HG03457 (cell line): Measurements from ENCODE around the gene MEIOB.
"Not testable (repeated sequence)": the region's sequence is repeated elsewhere in the genome, so short reads cannot be mapped to it uniquely, and the experiment has no call there.

Source experiments
- ATAC-seq: cut with Tn5 transposase; IDR thresholded peaks from one replicate; pipeline ENCODE4 v1.9.1; 2021; ENCODE audit warnings: moderate number of reproducible peaks; ENCODE audit not compliant: unreplicated experiment

MEIOB gene

DNA sequence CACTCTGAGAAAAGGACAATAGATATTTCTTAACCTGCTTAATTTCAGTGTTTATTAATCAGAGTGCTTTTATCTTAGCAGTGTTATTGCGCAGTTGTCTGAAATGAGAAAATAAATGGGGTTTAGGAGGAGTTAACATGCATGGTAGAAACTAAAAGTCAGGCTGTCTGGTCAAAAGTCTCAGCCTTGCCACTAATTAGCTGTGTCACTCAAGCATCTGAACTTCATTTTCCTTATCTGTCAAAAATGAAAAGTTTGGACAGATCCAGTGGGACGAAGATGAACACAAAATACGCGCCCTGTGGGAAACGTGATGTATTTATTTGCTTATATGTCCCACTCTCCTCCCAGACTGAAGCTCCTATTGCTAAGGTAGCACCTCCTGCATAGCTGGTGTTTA, 6.3 kb upstream of the MEIOB start:
- ATAC-seq: no peak

DNA sequence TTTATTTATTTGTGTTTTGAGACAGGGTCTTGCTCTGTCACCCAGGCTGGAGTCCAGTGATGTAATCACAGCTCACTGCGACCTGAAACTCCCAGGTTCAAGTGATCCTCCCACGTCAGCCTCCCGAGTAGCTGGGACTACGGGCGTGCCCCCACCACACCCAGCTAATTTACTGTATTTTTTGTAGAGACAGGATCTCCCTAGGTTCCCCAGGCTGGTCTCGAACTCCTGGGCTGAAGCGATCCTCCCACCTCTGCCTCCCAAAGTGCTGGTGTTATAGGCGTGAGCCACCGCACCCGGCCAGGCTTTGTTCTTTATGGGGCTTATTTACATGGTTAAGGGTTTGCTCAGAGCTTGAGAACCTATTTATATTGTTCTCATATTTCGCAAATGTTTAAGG, 5.8 kb upstream of the MEIOB start:
- ATAC-seq: no peak

DNA sequence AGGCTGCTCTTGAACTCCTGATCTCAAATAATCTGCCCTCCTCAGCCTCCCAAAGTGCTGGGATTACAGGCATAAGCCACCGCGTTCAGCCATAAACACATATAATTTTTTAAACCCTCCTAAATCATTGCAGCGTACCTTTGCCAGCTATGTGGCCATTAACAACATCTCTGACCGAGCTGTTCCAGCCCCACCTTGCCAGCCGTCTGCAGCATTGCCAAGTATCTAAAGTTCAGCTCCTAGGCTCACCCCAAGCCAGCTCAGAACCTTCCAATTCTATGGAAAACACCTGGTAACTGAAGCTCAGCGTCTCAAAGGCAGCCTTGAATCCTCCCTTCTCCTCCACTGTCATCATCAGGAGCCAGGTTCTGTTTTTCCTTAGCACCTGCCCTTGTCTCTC, 5.1 kb upstream of the MEIOB start:
- no peak for ATAC-seq

DNA sequence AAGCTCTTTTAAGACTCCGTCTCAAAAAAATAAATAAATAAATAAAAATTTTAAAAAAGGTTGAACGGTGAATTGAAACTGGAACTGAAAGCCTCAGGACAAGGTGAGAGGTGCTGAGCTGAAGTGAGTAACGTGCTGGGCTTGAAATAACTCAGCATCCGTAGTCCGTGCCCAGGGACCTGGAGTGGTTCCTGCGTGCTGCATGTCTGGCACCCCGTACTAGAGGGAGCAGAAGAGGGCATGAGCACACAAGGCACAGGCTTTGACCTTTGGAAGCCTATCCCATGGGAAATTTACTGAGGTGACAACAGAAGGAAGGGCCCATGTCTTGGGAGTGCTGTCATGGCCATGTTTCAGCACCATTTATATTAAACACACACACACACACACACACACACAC, 4.5 kb upstream of the MEIOB start:
- ATAC-seq: no peak

DNA sequence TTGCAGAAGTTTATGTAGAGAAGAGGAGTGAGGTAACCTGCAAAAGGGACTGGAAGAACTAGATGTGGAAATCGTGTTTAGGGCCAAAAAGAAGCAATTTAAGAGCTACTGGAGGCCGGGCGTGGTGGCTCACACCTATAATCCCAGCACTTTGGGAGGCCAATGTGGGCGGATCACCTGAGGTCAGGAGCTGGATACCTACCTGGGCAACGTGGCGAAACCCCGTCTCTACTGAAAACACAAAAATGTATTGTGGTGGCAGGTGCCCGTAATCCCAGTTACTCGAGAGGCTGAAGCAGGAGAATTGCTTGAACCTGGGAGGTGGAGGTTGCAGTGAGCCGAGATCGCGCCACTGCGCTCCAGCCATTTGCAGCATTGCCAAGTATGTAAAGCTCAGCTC, 4.1 kb upstream of the MEIOB start:
- not testable (repeated sequence) for ATAC-seq

DNA sequence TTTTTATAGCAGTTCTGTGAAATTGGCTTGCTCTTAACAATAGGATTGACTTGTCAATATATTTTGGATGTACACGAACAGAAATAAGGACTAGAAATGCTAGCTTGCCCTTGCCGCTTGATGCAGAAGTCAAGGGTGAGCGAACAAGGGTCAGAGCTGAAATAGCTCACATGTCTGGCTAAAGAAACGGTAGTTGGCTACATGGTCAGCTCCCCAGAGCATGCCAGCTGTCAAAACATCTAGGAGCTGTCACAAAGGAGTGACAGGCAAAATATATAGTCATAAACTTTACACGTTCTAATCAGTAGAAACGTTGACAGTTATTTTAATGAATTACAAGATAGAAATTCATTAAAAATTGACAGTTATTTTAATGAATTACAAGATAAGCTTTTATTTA, 2.9 kb upstream of the MEIOB start:
- no peak for ATAC-seq

DNA sequence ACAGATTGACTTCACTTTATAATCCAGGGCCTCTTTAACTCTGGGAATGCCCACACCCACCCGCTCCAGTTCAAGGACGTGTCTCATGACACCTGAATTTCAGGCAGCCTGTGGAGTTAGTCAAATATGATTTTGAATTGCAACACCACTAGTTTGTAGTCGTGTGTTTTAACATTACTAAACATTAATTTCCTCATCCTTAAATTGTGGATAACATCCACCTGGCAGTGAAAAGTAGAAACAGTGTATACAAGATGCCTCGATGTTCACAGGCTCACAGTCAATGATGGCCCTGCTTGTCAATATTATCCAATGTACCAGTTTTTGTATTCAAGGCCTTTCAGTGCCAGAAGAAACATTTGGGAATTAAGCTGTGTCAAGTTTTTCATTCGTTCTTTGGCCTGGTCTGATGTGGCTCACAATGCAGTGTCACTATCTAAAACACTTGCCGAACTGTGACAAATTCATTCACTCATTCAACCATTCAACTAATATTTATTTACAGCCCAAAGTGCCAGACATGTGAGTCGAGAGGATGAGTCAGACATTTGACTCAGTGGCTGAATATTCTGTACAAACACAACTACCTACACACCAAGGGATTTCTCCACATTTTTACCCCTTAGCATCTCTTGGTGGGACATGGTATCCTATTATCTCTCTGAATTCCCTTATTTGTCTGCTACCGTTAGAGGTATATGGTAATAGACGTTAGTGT, 1.4 kb downstream of the MEIOB start:
- ATAC-seq: no peak

DNA sequence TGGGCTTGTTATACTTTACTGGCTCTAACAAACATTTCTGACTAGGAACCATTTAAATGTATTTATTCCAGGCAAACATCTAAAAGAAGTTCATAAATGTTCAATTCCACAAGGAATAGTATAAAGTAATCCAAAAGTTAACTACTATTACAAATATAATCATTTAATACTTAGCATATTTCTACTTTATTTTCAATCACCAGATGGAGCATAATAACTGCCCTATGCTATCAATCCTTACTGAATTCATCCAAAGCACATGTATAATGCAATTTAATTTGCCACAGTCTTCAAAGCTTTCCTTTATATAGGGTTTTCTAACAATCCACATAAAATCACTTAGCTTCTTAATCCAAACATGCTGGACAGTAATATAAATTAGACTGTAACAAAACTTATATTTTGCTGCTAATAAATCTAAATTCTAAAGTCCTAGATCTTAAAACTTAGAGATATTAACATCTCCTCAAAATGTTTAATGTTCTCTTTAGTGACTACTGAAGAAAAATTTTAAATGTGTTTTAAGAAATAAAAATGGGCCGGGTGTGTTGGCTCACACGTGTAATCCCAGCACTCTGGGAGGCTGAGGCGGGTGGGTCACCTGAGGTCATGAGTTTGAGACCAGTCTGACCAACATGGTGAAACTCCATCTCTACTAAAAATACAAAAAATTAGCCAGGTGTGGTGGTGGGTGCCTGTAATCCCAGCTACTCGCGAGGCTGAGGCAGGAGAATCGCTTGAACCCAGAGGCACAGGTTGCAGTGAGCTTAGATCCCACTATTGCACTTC, 5.9 kb downstream of the MEIOB start:
- ATAC-seq: no peak

DNA sequence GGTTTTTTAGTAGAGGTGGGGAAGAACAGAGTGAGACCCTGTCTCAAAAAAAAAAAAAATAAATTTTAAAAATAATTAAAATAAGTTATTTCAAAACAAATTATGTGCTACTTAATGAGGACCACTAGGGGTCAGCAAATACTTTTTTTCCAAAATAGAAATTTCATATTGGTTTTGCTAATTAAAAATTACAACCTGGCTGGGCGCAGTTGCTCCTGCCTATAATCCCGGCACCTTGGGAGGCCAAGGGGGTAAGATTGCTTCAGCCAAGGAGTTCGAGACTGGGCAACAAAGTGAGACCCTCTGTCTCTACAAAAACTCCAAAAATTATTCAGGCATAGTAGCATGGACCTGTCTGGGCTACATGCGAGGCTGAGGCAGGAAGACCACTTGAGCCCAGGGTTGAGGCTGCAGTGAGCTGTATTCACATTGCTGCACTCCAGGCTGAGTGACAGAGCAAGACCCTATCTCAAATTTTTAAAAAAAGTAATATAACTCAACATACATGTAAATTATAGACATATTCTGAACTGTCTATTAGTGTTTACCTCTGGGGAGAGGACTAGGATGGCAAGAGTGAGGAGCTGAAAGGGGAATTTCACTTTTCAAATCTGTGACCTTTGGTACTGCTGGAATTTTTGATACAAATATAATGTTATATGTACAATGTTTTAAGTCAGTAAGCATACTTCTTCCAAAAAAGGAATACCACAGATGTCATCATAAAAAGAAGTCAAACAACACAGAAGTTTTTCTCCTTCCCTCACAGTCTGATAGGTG, 8.1 kb downstream of the MEIOB start:
- no peak for ATAC-seq

DNA sequence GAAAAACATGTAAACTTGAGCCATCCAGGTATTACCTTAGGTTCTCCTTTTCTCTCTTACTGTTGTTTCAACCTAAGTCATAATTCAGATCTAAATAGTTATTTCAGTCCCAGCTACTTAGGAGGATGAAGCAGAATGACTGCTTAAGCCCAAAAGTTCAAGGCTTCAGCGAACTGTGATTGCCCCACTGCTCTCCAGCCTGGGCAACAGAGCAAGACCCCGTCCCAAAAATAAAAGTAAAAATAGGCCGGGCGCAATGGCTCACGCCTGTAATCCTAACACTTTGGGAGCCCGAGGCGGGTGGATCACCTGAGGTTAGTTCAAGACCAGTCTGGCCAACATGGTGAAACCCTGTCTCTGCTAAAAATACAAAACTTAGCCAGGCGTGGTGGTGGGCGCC, 9.6 kb downstream of the MEIOB start:
- ATAC-seq: no peak

DNA sequence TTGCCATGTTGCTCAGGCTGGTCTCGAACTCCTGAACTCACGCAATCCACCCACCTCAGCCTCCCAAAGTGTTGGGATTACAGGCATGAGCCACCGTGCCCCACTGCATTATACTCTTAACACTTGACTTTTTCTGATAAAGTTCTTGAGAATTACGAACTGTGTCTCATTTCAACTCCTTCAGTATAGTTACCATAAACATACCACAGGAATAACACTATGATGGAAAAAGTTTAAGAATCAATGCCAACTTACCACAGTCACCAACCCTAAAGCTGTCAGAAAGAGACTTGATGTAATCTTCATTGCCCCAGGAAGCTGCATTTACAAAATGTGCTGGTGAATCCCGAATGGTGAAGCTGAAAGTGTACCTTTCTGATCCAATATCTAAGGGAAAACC, 10.2 kb downstream of the MEIOB start:
- ATAC-seq: no peak

DNA sequence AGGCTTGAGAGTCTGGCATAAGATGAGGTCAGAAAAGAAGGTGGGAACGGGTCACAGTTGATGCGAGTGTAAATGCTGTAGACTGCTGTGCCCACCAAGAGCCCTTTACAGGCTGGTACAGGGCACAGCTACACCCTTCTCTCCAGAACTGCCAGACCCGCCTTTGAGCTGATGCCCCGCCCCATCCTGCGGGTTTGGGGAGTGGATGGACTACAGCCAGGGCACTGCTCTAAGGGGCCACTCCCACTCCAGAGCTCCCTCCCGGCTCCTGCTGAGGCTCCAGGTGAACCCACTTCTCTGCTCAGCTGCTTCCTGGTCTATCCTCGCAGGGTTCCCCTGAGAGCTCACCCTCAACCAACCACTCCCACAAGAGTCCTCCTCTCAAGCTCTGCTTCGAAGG, 12.3 kb downstream of the MEIOB start:
- ATAC-seq: no peak

DNA sequence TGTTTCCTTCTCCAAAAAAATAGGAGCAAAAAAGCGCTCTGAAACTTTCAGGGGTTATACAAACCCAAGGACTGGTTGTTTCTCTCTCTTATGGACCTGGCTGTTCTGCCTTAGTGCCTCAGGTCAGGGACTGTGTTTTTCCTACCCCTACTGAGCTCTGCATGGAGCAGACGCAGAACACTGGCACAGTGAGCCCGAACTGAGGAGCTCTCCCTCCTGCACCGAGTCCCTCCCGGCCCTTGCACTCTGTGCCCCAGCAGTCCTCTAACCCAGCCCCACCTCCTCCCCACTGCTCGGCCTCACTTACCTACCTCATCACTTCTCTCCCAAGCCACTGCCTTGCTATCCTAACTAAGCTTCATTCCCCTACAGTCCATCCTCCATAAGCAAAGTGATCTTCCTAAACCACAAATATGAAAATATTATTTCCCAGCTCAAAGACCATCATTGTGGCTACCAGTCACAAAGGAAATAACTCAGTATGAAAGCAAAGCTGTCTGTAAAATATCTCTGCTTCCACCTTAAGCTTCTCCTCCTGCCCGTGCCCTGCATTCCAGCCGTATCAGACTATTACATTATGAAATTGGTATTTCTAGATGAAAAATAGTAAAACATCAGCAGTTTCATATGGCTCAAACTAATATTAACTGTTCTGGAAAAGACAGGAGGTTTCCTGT, 13.6 kb downstream of the MEIOB start:
- ATAC-seq: no peak

DNA sequence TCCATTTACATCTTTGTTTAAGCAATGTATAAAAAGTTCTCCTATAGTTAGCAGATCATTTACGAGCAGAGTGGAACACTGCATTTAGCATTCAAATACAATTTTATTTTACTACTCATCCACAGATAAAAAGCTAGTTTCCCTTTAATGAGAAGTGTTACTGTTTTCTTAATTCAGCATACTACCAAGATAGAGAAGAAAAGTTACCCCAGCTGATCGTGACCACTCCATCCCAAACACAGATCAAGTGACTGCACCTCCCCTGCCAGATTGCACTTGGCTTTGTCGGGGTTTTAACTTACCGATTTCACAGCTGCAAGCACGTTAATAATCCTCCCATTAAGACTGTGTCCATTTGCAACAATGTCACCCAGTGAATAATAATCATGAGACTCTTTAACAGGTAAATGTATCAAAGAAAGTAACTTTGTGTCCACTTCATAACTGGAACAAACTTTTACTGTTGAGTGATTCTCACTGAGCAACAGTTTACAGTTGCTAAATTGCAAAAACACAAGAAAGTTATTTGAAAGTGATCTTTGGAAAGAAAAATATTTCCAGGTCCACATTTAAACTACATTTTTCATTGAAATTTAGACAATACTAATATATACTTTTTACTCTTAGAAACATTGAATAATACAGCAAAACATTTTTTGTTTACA, 14.4 kb downstream of the MEIOB start:
- ATAC-seq: no peak

DNA sequence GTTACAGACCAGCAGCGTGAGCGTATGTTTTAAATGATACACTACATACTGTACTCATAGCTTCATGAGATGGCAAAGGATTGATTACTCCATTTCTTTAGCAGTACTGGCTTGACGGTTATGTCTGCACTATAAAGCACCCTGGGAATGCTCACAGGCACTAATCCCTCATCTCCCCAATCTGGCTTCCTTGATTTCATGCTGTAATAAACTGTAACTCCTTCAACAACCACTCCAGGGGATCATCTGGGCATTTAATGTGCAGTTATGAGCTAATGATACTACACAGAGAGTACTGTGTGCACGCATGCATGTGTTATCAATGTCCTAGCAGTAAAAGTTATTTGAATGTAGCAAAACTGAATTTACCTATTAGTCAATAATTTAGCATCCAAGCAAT, 20.2 kb downstream of the MEIOB start:
- ATAC-seq: no peak

DNA sequence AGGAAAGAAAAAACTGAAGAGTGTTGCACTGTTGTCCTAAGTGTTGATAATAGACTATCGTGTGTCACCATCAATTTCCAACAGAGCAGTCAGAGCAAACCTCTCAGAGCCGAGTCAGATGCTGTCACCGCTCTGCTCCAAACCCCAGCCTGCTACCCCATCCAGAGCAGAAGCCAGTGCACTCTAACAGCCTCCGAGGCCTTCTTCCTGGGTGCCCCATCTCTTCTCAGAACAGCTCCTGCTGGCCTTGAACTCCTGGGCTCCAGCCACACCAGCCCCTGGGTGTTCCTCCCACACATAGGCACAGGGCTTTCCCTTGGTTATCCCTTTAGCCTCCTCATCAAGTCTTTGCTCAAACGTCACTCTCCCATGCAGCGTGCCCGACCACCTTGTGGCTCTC, 21.0 kb downstream of the MEIOB start:
- no peak for ATAC-seq

DNA sequence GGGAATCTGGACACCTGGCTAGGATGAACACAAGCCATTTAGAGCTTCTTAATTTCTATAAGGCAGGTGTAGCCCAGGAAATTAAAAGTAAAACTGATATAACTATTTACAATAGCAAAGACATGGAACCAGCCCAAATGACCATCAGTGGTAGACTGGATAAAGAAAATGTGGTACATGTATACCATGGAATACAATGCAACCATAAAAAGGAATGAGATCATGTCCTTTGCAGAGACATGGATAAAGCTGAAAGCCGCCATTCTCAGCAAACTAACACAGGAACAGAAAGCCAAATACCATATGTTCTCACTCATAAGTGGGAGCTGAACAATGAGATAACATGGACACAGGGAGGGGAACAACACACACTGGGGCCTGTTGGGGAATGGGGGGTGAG, 25.5 kb downstream of the MEIOB start:
- no peak for ATAC-seq

DNA sequence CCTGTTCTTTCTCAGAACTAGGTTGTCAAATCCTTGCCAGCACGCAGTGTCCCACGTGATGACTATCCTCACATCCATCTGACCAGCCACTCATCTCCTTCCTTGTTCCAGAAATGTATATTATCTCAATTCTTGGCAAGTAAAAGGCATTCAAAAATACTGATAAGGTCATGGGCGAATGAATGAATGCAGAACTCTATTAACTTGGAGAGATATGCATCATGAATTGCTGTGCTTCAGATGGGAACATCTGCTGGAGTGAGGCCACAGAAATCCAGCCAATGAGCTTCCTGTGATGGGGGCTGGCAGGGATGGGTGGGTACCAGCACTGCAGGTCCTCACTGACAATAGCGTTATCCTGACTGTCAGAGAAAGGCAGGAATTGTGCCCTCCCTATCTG, 26.0 kb downstream of the MEIOB start:
- no peak for ATAC-seq

DNA sequence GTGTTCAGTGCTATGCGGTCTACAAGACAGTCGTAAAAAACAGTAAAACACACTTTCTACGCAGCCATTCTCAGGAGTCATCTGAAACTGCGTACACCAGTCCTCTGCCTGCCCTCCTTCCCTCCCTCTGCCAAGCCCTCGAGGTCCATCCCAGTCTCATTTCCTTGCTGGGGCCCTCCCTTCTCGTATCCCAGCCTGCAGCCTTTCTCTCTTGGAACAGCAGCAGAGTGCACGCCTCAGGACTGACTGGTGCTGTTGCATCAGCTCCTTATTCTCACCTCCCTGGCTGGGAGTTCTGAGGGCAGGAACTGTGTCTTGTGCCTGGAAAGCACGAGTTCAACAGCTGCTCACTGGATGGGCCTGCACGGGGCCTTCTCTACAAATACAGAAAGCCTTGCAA, 32.4 kb downstream of the MEIOB start:
- ATAC-seq: no peak

DNA sequence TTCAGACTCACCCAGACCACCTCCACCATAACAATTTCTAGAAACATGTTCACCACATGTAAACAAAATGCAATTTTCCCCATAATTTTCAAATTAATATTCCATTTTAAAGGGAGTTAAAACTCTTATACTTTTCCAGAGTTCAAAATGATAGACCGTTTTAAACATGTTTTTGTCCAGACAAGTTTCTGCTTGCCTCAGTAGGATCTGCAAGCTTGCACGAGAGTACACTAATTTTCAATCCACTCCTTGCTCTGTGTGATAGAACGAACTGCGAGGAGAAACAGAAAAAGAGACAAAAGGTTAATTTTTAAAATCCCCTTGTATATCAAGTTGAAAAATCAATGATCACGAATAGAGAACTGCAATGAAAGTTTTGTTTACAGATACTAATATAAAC, 37.9 kb downstream of the MEIOB start:
- no peak for ATAC-seq
